ENCODE data around the gene NUTF2. TPM values are rescaled to one million over a fixed set of nuclear protein-coding genes. Genes with fewer than 3 reads are reported as not detected.

Gene NUTF2
- total RNA-seq, 1 experiment from 2014 or later, result 200 TPM

- H3K4me1 Mint-ChIP-seq, result peaks cover 36% of the 10 kb centered on the region
- no peak for TF ChIP-seq NFYB (CRISPR knock-in tag; conservative IDR thresholded peaks at IDR 0.05; ENCODE audit: low read depth)
- no peak for DNase-seq (ENCODE audit: low spot score)
- peak; percentile 8; the same call in 1 of the 2 replicates for ATAC-seq
- no peak overlapping the region for H3K27ac Mint-ChIP-seq
- no peak overlapping the region for H3K4me3 Mint-ChIP-seq
- H3K9me3 Mint-ChIP-seq, result no peaks in the 10 kb centered on the region
- H3K27me3 Mint-ChIP-seq (ENCODE audit: low read depth), result no peaks in the 10 kb centered on the region; the same call in 1 of the 2 replicates
- H3K36me3 Mint-ChIP-seq, result no peaks in the 10 kb centered on the region; the same call in 1 of the 2 replicates
- POLR2A ChIA-PET, result interaction anchor here (1.0 kb wide), 1 partner anchor 35 kb away, joined by 4 read pairs; the partner anchor contains the start of gene NRN1L
- CTCF ChIA-PET, result interaction anchor here (0.6 to 1.7 kb wide), 5 partner anchors 22 to 464 kb away, joined by 3 to 12 read pairs (median 5); no protein-coding TSS in a partner anchor
Observed at GRCh38 chr16:67919622-67920221, 73.0 kb downstream of the NUTF2 start.

Other genes with a start within 250 kb of the NUTF2 start
- gene CARMIL2, start 201.8 kb upstream of the NUTF2 start, total RNA-seq (2021), result 33.3 to 42.3 TPM (median 38.3 TPM) in 3 replicates
- 38.1 to 41.3 TPM (median 40.7 TPM) in 3 replicates for gene ACD, start 186.7 kb upstream of the NUTF2 start, total RNA-seq (2021)
- gene PARD6A, start 186.0 kb upstream of the NUTF2 start, total RNA-seq (2021), result 17.1 to 18.5 TPM (median 17.4 TPM) in 3 replicates
- 10.3 to 11.9 TPM (median 11.7 TPM) in 3 replicates for gene ENKD1, start 180.2 kb upstream of the NUTF2 start, total RNA-seq (2021)
- gene C16orf86, start 180.1 kb upstream of the NUTF2 start, total RNA-seq (2021), result 4.1 to 5.4 TPM (median 4.9 TPM) in 3 replicates
- gene GFOD2, start 127.6 kb upstream of the NUTF2 start, total RNA-seq (2021), result 19.3 to 29.5 TPM (median 22.8 TPM) in 3 replicates
- gene RANBP10, start 40.4 kb upstream of the NUTF2 start, total RNA-seq (2021), result 14.0 to 16.9 TPM (median 16.1 TPM) in 3 replicates
- 0.41 to 1.7 TPM (median 0.48 TPM) in 3 replicates for gene TSNAXIP1, start 40.0 kb upstream of the NUTF2 start, total RNA-seq (2021)
- gene THAP11, start 4.6 kb upstream of the NUTF2 start, total RNA-seq (2021), result 46.5 to 49.0 TPM (median 47.4 TPM) in 3 replicates
- 52.1 to 58.3 TPM (median 57.3 TPM) in 3 replicates for gene CENPT, start 760 bp downstream of the NUTF2 start, total RNA-seq (2021)
- gene EDC4, start 26.1 kb downstream of the NUTF2 start, total RNA-seq (2021), result 72.6 to 83.7 TPM (median 74.1 TPM) in 3 replicates
- gene NRN1L, start 38.0 kb downstream of the NUTF2 start, total RNA-seq (2021), result 7.0 to 12.4 TPM (median 7.4 TPM) in 3 replicates
- 29.0 to 32.6 TPM (median 31.6 TPM) in 3 replicates for gene PSKH1, start 46.3 kb downstream of the NUTF2 start, total RNA-seq (2021)
- gene CTRL, start 84.9 kb downstream of the NUTF2 start, total RNA-seq (2021), result 1.7 to 3.6 TPM (median 2.8 TPM) in 3 replicates
- gene PSMB10, start 89.9 kb downstream of the NUTF2 start, total RNA-seq (2021), result 34.8 to 40.9 TPM (median 35.3 TPM) in 3 replicates
- gene LCAT, start 97.2 kb downstream of the NUTF2 start, total RNA-seq (2021), result 23.3 to 38.3 TPM (median 25.8 TPM) in 3 replicates
- gene SLC12A4, start 121.7 kb downstream of the NUTF2 start, total RNA-seq (2021), result 67.5 to 94.1 TPM (median 73.7 TPM) in 3 replicates
- 1.6 to 2.7 TPM (median 2.5 TPM) in 3 replicates for gene DPEP3, start 133.6 kb downstream of the NUTF2 start, total RNA-seq (2021)
- 0.13 to 0.25 TPM in 2 of 3 replicates, not detected in the other for gene DPEP2, start 152.6 kb downstream of the NUTF2 start, total RNA-seq (2021)
- 0.32 TPM in 1 of 3 replicates, not detected in the others for gene DPEP2NB, start 169.0 kb downstream of the NUTF2 start, total RNA-seq (2021)
- 15.2 to 18.3 TPM (median 17.7 TPM) in 3 replicates for gene DDX28, start 176.3 kb downstream of the NUTF2 start, total RNA-seq (2021)
- gene DUS2, start 176.4 kb downstream of the NUTF2 start, total RNA-seq (2021), result 23.5 to 27.9 TPM (median 25.8 TPM) in 3 replicates
- 32.5 to 34.6 TPM (median 33.3 TPM) in 3 replicates for gene NFATC3, start 238.4 kb downstream of the NUTF2 start, total RNA-seq (2021)

Data from WTC11 (cell line).